K562 (cell line): ENCODE results near the gene ZNF672. TPM values are rescaled to one million over a fixed set of nuclear protein-coding genes. Genes with fewer than 3 reads are reported as not detected.

Source experiments
- CCNT2 ChIP-seq: IDR thresholded peaks from 2 replicates; pipeline ENCODE4 v1.6.1; 2011; ENCODE audit warnings: borderline replicate concordance, low read depth, mild to moderate bottlenecking, moderate library complexity, mixed read lengths, low read length; ENCODE audit not compliant: insufficient read length; ENCODE audit errors: extremely low read depth
- DMBX1 ChIP-seq: fragments of 250-450 bp; sonication (Bioruptor Pico); IDR thresholded peaks from 2 replicates; pipeline ENCODE4 v1.8.0; 2022; ENCODE audit warnings: inconsistent platforms, mild to moderate bottlenecking, moderate library complexity, borderline replicate concordance
- EP300 ChIP-seq: IDR thresholded peaks from 2 replicates; pipeline ENCODE4 v1.6.1; 2012; ENCODE audit warnings: low read length, improper control_type of control experiment
- EP400 ChIP-seq: fragments of 450-650 bp; IDR thresholded peaks from 2 replicates; pipeline ENCODE4 v1.6.1; 2017; ENCODE audit warnings: antibody characterized with exemption, mild to moderate bottlenecking, moderate library complexity
- ESRRB ChIP-seq: fragments of 250-450 bp; sonication (Bioruptor Pico); IDR thresholded peaks from 2 replicates; pipeline ENCODE4 v1.5.0; 2020; ENCODE audit warnings: mild to moderate bottlenecking, moderate library complexity, borderline replicate concordance
- ILF3 ChIP-seq: fragments of 450-650 bp; IDR thresholded peaks from 2 replicates; pipeline ENCODE4 v1.6.1; 2018; ENCODE audit warnings: antibody characterized with exemption, mild to moderate bottlenecking, moderate library complexity, borderline replicate concordance
- NFE2 ChIP-seq: IDR thresholded peaks from 2 replicates; pipeline ENCODE4 v1.6.1; 2014; ENCODE audit warnings: antibody characterized with exemption, low read depth
- NR1H2 ChIP-seq: sonication (generic); formaldehyde crosslinking; IDR thresholded peaks from 2 replicates; pipeline ENCODE4 v1.4.0; 2020; ENCODE audit warnings: mild to moderate bottlenecking, missing genetic modification reagents
- PML ChIP-seq: IDR thresholded peaks from 2 replicates; pipeline ENCODE4 v1.6.1; 2012; ENCODE audit warnings: low read length, inconsistent platforms
- POLR2AphosphoS2 ChIP-seq: IDR thresholded peaks from 2 replicates; pipeline ENCODE4 v1.6.1; 2012; ENCODE audit warnings: low read length, improper control_type of control experiment
- SIX5 ChIP-seq, 2 experiments: IDR thresholded peaks; 2 replicates each; pipeline ENCODE4 v1.6.1; 2011; ENCODE audit warnings: low read length in 2 of 2, borderline replicate concordance in 1 of 2, low read depth in 1 of 2, mild to moderate bottlenecking in 1 of 2, moderate library complexity in 1 of 2; ENCODE audit not compliant: insufficient read depth in 1 of 2
- SRSF9 ChIP-seq: fragments of 200-400 bp; formaldehyde crosslinking; IDR thresholded peaks from 2 replicates; pipeline ENCODE4 v1.6.1; 2017; ENCODE audit warnings: low read depth, low read length, borderline replicate concordance
- ZNF449 ChIP-seq: fragments of 250-450 bp; sonication (Bioruptor Pico); IDR thresholded peaks from 2 replicates; pipeline ENCODE4 v1.8.0; 2022; ENCODE audit warnings: moderate library complexity, mild to moderate bottlenecking, inconsistent platforms
- polyA plus RNA-seq, 8 experiments: library from polyadenylated mRNA; depleted of rRNA in 4 of 8; stranded (reverse) in 5 of 8; unstranded in 3 of 8; fragments of >200 nt; fragmentation: Nextera tagmentation in 2 of 8; fragmentation: Illumina TruSeq in 1 of 8; extraction: Ambion mirVana in 2 of 8; extraction: Trizol in 1 of 8; gene quantifications; 2 replicates each; pipeline versions ENCODE4 v1.2.1 to v1.2.3, GENCODE V29; 2011 to 2014; ENCODE audit warnings: inconsistent platforms in 1 of 8, missing spikeins in 1 of 8
- total RNA-seq, 7 experiments: library from RNA; depleted of rRNA in 6 of 7; stranded (reverse); fragments of >200 nt in 6 of 7; fragmentation: Illumina TruSeq in 2 of 7; extraction: Trizol in 2 of 7; gene quantifications; 2 replicates each; pipeline versions ENCODE4 v1.2.1 to v1.2.3, GENCODE V29; 2011 to 2021; ENCODE audit warnings: low replicate concordance in 1 of 7
- TF ChIP-seq, protein P1 (sequence below): fragments of 250-450 bp; sonication (Bioruptor Pico); IDR thresholded peaks from 2 replicates; pipeline ENCODE4 v1.4.0; 2020
- TF ChIP-seq, protein P2 (sequence below): fragments of 250-450 bp; sonication (Bioruptor Pico); IDR thresholded peaks from 2 replicates; pipeline ENCODE4 v1.4.0; 2020; ENCODE audit warnings: mild to moderate bottlenecking, moderate library complexity
- TF ChIP-seq, protein P3 (sequence below), 2 experiments: IDR thresholded peaks; 2 replicates each; pipeline ENCODE4 v1.6.1; 2011; ENCODE audit warnings: borderline replicate concordance in 1 of 2, control low read depth in 1 of 2, low read depth in 1 of 2, low read length in 1 of 2, mild to moderate bottlenecking in 1 of 2, mixed read lengths in 1 of 2, moderate library complexity in 1 of 2; ENCODE audit not compliant: insufficient read depth in 1 of 2, insufficient read length in 1 of 2, poor library complexity in 1 of 2, severe bottlenecking in 1 of 2; ENCODE audit errors: extremely low read depth in 1 of 2

ZNF672 gene
- total and polyA plus RNA-seq, 9 of the 15 experiments (the other 6 are each of a cell fraction or from before 2014, with no cell fraction given): 1.9 to 57.9 (median 24.1) TPM

GRCh38 chr1:248850124-248850523, 12.1 kb downstream of the ZNF672 start (continued):
- TF ChIP-seq SRSF9 (no peak), POLR2AphosphoS2 (peak; percentile 50; the same call in 1 of the 2 replicates), NR1H2 (CRISPR knock-in tag) (no peak), ILF3 (no peak), CCNT2 (no peak), NFE2 (no peak), DMBX1 (CRISPR knock-in tag) (no peak), EP400 (no peak), PML (no peak), EP300 (no peak), ESRRB (CRISPR knock-in tag) (no peak), SIX5 (IDR thresholded peaks at IDR 0.05; ENCODE audit: borderline replicate concordance in 1 of 2, insufficient read depth in 1 of 2, low read depth in 1 of 2, low read length in 2 of 2) (no peak), ZNF449 (no peak)
- TF ChIP-seq, protein P1, sequence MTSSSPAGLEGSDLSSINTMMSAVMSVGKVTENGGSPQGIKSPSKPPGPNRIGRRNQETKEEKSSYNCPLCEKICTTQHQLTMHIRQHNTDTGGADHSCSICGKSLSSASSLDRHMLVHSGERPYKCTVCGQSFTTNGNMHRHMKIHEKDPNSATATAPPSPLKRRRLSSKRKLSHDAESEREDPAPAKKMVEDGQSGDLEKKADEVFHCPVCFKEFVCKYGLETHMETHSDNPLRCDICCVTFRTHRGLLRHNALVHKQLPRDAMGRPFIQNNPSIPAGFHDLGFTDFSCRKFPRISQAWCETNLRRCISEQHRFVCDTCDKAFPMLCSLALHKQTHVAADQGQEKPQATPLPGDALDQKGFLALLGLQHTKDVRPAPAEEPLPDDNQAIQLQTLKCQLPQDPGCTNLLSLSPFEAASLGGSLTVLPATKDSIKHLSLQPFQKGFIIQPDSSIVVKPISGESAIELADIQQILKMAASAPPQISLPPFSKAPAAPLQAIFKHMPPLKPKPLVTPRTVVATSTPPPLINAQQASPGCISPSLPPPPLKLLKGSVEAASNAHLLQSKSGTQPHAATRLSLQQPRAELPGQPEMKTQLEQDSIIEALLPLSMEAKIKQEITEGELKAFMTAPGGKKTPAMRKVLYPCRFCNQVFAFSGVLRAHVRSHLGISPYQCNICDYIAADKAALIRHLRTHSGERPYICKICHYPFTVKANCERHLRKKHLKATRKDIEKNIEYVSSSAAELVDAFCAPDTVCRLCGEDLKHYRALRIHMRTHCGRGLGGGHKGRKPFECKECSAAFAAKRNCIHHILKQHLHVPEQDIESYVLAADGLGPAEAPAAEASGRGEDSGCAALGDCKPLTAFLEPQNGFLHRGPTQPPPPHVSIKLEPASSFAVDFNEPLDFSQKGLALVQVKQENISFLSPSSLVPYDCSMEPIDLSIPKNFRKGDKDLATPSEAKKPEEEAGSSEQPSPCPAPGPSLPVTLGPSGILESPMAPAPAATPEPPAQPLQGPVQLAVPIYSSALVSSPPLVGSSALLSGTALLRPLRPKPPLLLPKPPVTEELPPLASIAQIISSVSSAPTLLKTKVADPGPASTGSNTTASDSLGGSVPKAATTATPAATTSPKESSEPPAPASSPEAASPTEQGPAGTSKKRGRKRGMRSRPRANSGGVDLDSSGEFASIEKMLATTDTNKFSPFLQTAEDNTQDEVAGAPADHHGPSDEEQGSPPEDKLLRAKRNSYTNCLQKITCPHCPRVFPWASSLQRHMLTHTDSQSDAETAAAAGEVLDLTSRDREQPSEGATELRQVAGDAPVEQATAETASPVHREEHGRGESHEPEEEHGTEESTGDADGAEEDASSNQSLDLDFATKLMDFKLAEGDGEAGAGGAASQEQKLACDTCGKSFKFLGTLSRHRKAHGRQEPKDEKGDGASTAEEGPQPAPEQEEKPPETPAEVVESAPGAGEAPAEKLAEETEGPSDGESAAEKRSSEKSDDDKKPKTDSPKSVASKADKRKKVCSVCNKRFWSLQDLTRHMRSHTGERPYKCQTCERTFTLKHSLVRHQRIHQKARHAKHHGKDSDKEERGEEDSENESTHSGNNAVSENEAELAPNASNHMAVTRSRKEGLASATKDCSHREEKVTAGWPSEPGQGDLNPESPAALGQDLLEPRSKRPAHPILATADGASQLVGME (CRISPR knock-in tag): no peak
- TF ChIP-seq, protein P2, sequence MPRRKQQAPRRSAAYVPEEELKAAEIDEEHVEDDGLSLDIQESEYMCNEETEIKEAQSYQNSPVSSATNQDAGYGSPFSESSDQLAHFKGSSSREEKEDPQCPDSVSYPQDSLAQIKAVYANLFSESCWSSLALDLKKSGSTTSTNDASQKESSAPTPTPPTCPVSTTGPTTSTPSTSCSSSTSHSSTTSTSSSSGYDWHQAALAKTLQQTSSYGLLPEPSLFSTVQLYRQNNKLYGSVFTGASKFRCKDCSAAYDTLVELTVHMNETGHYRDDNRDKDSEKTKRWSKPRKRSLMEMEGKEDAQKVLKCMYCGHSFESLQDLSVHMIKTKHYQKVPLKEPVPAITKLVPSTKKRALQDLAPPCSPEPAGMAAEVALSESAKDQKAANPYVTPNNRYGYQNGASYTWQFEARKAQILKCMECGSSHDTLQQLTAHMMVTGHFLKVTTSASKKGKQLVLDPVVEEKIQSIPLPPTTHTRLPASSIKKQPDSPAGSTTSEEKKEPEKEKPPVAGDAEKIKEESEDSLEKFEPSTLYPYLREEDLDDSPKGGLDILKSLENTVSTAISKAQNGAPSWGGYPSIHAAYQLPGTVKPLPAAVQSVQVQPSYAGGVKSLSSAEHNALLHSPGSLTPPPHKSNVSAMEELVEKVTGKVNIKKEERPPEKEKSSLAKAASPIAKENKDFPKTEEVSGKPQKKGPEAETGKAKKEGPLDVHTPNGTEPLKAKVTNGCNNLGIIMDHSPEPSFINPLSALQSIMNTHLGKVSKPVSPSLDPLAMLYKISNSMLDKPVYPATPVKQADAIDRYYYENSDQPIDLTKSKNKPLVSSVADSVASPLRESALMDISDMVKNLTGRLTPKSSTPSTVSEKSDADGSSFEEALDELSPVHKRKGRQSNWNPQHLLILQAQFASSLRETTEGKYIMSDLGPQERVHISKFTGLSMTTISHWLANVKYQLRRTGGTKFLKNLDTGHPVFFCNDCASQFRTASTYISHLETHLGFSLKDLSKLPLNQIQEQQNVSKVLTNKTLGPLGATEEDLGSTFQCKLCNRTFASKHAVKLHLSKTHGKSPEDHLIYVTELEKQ: no peak
- TF ChIP-seq, protein P3, sequence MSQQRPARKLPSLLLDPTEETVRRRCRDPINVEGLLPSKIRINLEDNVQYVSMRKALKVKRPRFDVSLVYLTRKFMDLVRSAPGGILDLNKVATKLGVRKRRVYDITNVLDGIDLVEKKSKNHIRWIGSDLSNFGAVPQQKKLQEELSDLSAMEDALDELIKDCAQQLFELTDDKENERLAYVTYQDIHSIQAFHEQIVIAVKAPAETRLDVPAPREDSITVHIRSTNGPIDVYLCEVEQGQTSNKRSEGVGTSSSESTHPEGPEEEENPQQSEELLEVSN (IDR thresholded peaks at IDR 0.05; ENCODE audit: borderline replicate concordance in 1 of 2, extremely low read depth in 1 of 2, insufficient read depth in 1 of 2, insufficient read length in 1 of 2, low read depth in 1 of 2, low read length in 1 of 2, poor library complexity in 1 of 2, severe bottlenecking in 1 of 2): no peak
